Transverse colon (tissue), 4 donors: Measurements from ENCODE around the gene GSG1L.

Source experiments
- EP300 ChIP-seq: sonication (generic); formaldehyde crosslinking; IDR thresholded peaks from one replicate; pipeline ENCODE4 v1.6.1; 2017; ENCODE audit warnings: antibody characterized with exemption, low read depth
- POLR2A ChIP-seq: fragments of 450-650 bp; IDR thresholded peaks from one replicate; pipeline ENCODE4 v1.6.1; 2016; ENCODE audit warnings: antibody characterized with exemption, mild to moderate bottlenecking, moderate library complexity
- POLR2AphosphoS5 ChIP-seq, 3 donors: sonication (generic); formaldehyde crosslinking; IDR thresholded peaks; one replicate each; pipeline ENCODE4 v1.6.1; 2016; ENCODE audit warnings: antibody characterized with exemption in 3 of 3
- TF ChIP-seq, protein P1 (sequence below), 5 experiments: fragments of 200-600 bp in 3 of 5; fragments of 450-650 bp in 2 of 5; sonication (generic) in 3 of 5; IDR thresholded peaks; 1 replicate in 2 of 5; 2 replicates in 3 of 5; pipeline ENCODE4 v1.5.1; 2016 to 2017; ENCODE audit warnings: antibody characterized with exemption in 5 of 5, inconsistent platforms in 3 of 5, mild to moderate bottlenecking in 2 of 5, moderate library complexity in 1 of 5

DNA sequence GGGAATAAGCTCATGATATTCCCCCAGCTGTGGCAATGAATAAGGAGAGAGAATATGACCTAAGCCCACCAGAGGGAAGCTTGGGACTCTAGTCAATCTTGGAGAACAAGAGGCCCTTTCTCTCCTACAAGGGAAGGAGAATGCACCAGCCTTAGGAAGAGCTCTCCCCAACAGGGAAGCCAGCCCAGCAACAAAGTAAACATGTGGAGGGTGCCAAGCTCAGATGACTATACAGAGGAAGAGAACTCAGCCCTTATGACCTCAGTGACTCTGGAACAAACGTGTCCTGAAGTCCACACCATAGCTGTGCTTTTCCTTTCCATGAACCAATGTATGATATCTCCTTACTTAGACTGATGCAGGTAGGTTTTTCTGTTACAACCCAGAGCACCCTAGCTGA is 219.7 kb downstream of the GSG1L start:
- TF ChIP-seq POLR2AphosphoS5 (IDR thresholded peaks at IDR 0.05) (no peak), POLR2A (no peak), EP300 (no peak)
- TF ChIP-seq, protein P1, sequence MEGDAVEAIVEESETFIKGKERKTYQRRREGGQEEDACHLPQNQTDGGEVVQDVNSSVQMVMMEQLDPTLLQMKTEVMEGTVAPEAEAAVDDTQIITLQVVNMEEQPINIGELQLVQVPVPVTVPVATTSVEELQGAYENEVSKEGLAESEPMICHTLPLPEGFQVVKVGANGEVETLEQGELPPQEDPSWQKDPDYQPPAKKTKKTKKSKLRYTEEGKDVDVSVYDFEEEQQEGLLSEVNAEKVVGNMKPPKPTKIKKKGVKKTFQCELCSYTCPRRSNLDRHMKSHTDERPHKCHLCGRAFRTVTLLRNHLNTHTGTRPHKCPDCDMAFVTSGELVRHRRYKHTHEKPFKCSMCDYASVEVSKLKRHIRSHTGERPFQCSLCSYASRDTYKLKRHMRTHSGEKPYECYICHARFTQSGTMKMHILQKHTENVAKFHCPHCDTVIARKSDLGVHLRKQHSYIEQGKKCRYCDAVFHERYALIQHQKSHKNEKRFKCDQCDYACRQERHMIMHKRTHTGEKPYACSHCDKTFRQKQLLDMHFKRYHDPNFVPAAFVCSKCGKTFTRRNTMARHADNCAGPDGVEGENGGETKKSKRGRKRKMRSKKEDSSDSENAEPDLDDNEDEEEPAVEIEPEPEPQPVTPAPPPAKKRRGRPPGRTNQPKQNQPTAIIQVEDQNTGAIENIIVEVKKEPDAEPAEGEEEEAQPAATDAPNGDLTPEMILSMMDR (IDR thresholded peaks at IDR 0.05), result no peak
